Neural cell (in vitro differentiated cells): ENCODE data around the gene TOM1L1.

Source experiments
- EZH2 ChIP-seq: fragments of 200-600, 300-800 bp; shearing (Covaris generic), sonication (generic); IDR thresholded peaks from 2 replicates; pipeline ENCODE4 v1.6.1; 2014; ENCODE audit warnings: antibody characterized with exemption, low read length, borderline replicate concordance, mild to moderate bottlenecking; ENCODE audit not compliant: insufficient read depth, poor library complexity, severe bottlenecking
- TF ChIP-seq, protein P1 (sequence below): fragments of 450-650 bp; IDR thresholded peaks from 2 replicates; pipeline ENCODE4 v1.5.1; 2014; ENCODE audit warnings: antibody characterized with exemption, mild to moderate bottlenecking, moderate library complexity; ENCODE audit not compliant: poor library complexity, severe bottlenecking

DNA sequence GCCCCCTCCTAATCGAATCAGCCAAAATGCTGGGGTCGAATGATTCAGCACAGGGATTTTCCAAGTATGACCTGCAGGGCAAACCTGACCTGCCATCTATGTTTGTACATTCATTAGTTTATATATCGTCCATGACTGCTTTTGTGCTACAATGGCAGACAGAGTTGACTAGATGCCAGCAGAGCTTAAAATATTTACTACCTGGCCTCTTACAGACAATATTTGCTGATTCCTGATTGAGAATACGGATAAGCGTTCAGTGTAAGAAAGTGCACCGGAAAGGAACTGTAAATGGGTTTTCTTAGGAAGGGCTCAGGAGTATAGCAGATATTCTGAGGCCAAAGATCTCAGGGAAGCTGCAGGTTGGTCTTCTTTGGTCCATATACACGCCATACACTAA lies 11.7 kb upstream of the TOM1L1 start:
- TF ChIP-seq, protein P1, sequence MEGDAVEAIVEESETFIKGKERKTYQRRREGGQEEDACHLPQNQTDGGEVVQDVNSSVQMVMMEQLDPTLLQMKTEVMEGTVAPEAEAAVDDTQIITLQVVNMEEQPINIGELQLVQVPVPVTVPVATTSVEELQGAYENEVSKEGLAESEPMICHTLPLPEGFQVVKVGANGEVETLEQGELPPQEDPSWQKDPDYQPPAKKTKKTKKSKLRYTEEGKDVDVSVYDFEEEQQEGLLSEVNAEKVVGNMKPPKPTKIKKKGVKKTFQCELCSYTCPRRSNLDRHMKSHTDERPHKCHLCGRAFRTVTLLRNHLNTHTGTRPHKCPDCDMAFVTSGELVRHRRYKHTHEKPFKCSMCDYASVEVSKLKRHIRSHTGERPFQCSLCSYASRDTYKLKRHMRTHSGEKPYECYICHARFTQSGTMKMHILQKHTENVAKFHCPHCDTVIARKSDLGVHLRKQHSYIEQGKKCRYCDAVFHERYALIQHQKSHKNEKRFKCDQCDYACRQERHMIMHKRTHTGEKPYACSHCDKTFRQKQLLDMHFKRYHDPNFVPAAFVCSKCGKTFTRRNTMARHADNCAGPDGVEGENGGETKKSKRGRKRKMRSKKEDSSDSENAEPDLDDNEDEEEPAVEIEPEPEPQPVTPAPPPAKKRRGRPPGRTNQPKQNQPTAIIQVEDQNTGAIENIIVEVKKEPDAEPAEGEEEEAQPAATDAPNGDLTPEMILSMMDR = no peak
- no peak for TF ChIP-seq EZH2
